ENCODE data around the gene BICRAL.
"Not testable (repeated sequence)": the region's sequence is repeated elsewhere in the genome, so short reads cannot be mapped to it uniquely, and the experiment has no call there.

Gene BICRAL

DNA sequence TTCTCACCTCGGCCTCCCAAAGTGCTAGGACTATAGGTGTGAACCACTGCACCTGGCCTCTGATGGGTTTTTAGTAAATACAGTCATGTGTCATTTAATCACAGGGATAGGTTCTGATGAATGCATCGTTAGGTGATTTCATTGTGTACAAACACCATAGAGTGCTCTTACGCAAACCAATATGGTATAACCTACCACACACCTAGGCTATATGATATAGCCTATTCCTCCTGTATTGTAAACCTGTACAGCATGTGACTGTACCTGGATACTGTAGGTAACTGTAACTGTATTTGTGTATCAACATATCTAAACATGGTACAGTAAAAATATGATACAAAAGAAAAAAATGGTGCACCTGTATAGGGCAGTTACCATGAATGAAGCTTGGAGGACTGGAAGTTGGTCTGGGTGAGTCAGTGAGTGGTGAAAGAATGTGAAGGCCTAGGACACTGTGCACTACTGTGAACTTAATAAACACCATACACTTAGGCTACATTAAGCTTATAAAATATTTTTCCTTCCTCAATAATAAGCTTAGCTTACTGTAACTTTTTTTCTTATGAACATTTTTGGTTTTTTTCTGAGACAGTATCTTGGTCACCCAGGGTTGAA is 10.0 kb downstream of the BICRAL start:
- no peak for DNase-seq (ENCODE audit: low spot score)

DNA sequence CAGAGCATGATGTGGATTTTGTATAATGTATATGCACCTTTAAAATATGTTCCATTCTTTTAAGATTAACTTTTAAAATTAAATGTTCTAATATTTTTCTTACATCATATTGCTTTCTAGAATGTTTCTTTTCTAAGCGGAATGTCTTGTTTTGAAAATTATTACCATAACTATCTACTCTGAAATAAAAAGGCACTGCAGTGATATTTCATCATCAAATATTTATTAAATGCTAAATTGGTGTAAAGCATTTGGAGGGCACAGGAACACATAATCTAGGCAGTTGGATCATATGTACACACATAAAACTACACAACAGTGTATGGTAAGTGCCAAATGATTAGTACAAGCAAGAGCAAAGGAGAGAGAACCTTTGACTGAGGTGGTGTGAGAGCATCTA is 13.8 kb downstream of the BICRAL start:
- DNase-seq (ENCODE audit: low spot score), result no peak

DNA sequence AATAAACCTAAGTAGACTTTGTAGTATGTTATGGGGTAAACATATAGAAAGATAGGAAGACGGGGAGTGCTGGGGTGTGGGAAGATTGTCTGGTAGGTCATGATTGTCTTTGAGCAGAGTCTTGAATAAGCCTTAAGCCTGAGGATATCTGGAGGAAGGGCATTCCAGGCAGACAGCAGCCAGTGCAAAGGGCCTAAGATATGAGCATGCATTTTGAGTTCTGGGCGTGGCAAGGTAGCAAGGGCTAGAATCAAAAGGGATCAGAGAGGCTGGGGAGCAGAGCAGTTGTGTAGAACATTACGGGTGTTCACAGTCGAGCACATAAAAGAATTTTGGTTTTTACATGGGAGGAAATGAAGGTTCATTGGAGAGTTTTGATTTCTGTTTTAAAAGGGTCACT is 14.3 kb downstream of the BICRAL start:
- DNase-seq (ENCODE audit: low spot score), result no peak

- DNase-seq (ENCODE audit: low spot score), result not testable (repeated sequence)
Observed at GRCh38 chr6:42797696-42798095, 15.8 kb downstream of the BICRAL start.

GRCh38 chr6:42805297-42805861 is 23.5 kb downstream of the BICRAL start:
- no peak for DNase-seq (ENCODE audit: low spot score)

DNA sequence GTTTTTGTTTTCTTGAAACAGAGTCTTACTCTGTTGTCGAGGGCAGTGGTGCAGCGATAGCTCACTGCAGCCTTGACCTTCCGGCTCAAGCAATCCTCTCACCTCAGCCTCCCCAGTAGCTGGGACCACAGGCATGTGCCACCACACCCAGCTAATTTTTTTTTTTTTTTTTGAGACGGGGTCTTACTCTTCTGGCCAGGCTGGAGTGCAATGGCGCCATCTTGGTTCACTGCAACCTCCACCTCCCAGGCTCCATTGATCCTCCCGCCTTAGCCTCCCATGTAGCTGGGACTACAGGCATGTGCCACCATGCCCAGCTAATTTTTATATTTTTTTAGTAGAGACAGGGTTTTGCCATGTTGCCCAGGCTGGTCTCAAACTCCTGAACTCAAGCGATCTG is 24.5 kb downstream of the BICRAL start:
- DNase-seq (ENCODE audit: low spot score), result not testable (repeated sequence)

GRCh38 chr6:42808492-42809483 is 26.9 kb downstream of the BICRAL start:
- no peak for DNase-seq (ENCODE audit: low spot score)

DNA sequence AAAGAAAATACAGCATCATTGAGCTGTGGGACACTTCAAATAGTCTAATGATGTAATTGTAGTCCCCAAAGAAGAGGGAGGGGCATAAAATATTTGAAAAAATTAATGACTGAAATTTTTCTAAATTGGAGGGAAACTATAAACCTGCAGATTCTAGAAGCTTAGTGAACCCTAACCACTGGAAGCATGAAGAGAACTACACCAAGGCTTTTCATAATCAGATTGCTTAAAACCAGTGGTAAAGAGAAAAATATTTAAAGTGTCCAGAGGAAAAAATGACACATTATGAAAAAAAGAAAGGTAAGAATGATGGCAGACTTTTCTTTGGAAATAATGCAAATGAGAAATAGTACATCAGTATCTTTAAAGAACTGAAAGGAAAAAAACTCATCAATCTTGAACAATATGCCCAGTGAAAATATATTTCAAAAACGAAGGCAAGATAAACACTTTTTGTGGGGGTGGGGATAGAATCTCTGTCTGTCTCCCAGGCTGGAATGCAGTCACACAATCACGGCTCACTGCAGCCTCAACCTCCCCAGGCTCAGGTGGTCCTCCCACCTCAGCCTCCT is 31.3 kb downstream of the BICRAL start:
- DNase-seq (ENCODE audit: low spot score), result no peak

- no peak for DNase-seq (ENCODE audit: low spot score)
Observed at GRCh38 chr6:42813906-42814444, 32.1 kb downstream of the BICRAL start.

GRCh38 chr6:42815726-42816125 is 33.9 kb downstream of the BICRAL start:
- not testable (repeated sequence) for DNase-seq (ENCODE audit: low spot score)

- DNase-seq (ENCODE audit: low spot score), result no peak
Observed at GRCh38 chr6:42817907-42818306, 36.1 kb downstream of the BICRAL start.

- DNase-seq (ENCODE audit: low spot score), result no peak
Observed at GRCh38 chr6:42818416-42818815, 36.6 kb downstream of the BICRAL start.

DNA sequence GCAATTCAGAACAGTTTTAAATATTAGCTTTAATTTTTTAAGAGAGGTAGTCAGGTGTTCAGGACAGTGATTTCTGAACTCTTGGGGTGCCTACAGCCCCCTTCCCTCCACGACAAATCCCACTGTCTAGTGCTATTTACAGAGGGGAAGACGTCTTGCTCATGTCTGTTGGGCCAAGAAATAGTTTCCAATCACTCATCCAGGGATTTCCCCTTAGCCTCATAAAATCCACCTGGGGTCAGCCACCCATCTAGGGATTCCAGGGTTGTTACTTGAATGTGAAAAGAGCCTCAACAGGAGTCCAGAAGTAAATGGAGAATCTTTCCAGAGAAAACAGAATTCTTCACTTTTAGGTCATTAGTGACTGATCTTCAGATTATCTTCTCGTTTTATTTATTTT is 37.0 kb downstream of the BICRAL start:
- no peak for DNase-seq (ENCODE audit: low spot score)

DNA sequence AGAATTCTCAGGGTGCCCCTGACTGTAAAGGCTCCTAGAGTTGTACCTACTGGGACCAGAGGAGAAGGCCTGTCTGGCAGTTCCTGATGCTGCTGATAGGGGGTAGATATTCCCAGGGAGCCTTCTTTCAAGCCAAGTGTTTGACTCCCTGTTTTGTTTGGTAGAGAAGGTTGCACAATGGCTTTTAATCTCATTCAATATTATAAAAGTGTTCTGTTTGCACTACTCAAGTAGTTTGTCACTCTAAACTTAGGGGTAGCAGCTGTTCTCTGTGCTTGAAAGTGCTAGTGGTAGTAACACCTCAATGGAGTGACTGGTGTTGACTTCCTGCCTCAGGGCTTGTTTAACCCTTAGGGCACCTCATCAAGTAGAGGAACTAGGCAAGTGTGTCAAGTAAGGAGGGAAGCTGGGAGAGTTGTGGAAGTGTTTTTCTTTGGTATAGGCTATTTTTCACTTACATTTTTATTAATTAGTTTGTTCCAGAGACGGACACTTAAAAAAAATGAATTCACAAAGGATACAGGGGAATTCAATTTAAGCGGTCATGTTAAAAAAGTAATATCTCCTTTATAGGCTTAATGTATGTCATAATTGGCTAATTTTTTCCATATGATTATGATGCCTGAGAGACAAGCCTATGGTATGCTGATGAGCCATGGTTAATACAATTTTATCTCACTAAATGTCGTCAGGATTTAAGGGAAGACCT is 38.1 kb downstream of the BICRAL start:
- DNase-seq (ENCODE audit: low spot score), result peak; percentile 12

GRCh38 chr6:42820512-42821340 is 38.9 kb downstream of the BICRAL start:
- no peak for DNase-seq (ENCODE audit: low spot score)

GRCh38 chr6:42821341-42821668 is 39.5 kb downstream of the BICRAL start:
- DNase-seq (ENCODE audit: low spot score), result no peak

GRCh38 chr6:42821846-42822245 is 40.0 kb downstream of the BICRAL start:
- no peak for DNase-seq (ENCODE audit: low spot score)

- DNase-seq (ENCODE audit: low spot score), result no peak
Observed at GRCh38 chr6:42829561-42830092, 47.8 kb downstream of the BICRAL start.

DNA sequence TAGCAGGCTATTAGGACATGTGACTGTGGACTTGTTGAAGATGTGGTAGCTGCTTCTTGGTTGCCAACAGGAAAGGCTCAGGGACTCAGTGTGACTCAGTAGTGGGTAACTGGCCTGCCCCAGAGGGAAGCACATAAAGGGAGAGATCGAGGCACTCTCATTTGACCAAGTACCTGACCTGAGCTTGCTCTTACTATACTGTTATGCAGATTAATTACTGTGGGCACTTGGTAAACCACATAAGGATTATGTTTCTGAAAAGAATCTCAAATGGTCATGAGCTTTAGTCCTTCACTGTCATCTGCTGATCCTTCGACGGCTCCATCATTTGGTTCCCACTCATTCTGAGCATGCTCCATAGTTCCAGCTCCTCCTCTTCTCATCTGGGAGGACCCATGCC is 49.4 kb downstream of the BICRAL start:
- no peak for DNase-seq (ENCODE audit: low spot score)

- DNase-seq (ENCODE audit: low spot score), result no peak
Observed at GRCh38 chr6:42834056-42834455, 52.2 kb downstream of the BICRAL start.
